ENCODE results near the gene LCE1B. TPM values are rescaled to one million over a fixed set of nuclear protein-coding genes. Genes with fewer than 3 reads are reported as not detected.

The LCE1B gene
- total RNA-seq, 1 donor from 2014 or later = not detected

- H3K27me3 ChIP-seq (ENCODE audit: control insufficient read depth, insufficient read depth, low read length) = peaks cover 2% of the 10 kb centered on the region
- TF ChIP-seq CTCF (IDR thresholded peaks at IDR 0.05; ENCODE audit: insufficient read depth, low read length, severe bottlenecking) = no peak
- H3K4me3 ChIP-seq (ENCODE audit: low read depth, low read length) = no peak overlapping the region
- no peak for FAIRE-seq
- no peaks in the 10 kb centered on the region for H3K36me3 ChIP-seq (ENCODE audit: control insufficient read depth, insufficient read depth, low read length)
- no peak for DNase-seq (ENCODE audit: low read depth)
Observed at GRCh38 chr1:152836870-152837269, 25.1 kb downstream of the LCE1B start.

- no peaks in the 10 kb centered on the region for H3K36me3 ChIP-seq (ENCODE audit: control insufficient read depth, insufficient read depth, low read length)
- peaks cover 2% of the 10 kb centered on the region for H3K27me3 ChIP-seq (ENCODE audit: control insufficient read depth, insufficient read depth, low read length)
- no peak for TF ChIP-seq CTCF (IDR thresholded peaks at IDR 0.05; ENCODE audit: insufficient read depth, low read length, severe bottlenecking)
- peak; percentile 89 for FAIRE-seq
- DNase-seq (ENCODE audit: low read depth) = peak; percentile 20
- no peak within 1 kb of the TSS for H3K4me3 ChIP-seq (ENCODE audit: low read depth, low read length)
Observed at GRCh38 chr1:152842556-152842955, 30.8 kb downstream of the LCE1B start, which contains the start of gene LCE6A. LCE6A (plus strand) TSS chr1:152842856; CDS start chr1:152843521, 665 bp downstream.

GRCh38 chr1:152855661-152856060 lies 43.9 kb downstream of the LCE1B start:
- no peak for TF ChIP-seq CTCF (IDR thresholded peaks at IDR 0.05; ENCODE audit: insufficient read depth, low read length, severe bottlenecking)
- Histone ChIP-seq H3K4me3 (ENCODE audit: low read depth, low read length) (no peak overlapping the region), H3K36me3 (ENCODE audit: control insufficient read depth, insufficient read depth, low read length) (no peaks in the 10 kb centered on the region), H3K27me3 (ENCODE audit: control insufficient read depth, insufficient read depth, low read length) (no peaks in the 10 kb centered on the region)
- FAIRE-seq (peak; percentile 64), DNase-seq (ENCODE audit: low read depth) (no peak)

GRCh38 chr1:152858062-152858461 lies 46.3 kb downstream of the LCE1B start:
- TF ChIP-seq CTCF (IDR thresholded peaks at IDR 0.05; ENCODE audit: insufficient read depth, low read length, severe bottlenecking) = no peak
- H3K4me3 ChIP-seq (ENCODE audit: low read depth, low read length) = no peak overlapping the region
- H3K36me3 ChIP-seq (ENCODE audit: control insufficient read depth, insufficient read depth, low read length) = no peaks in the 10 kb centered on the region
- FAIRE-seq = no peak
- peak; percentile 45 for DNase-seq (ENCODE audit: low read depth)
- peaks cover 2% of the 10 kb centered on the region for H3K27me3 ChIP-seq (ENCODE audit: control insufficient read depth, insufficient read depth, low read length)

- FAIRE-seq = no peak
- TF ChIP-seq CTCF (IDR thresholded peaks at IDR 0.05; ENCODE audit: insufficient read depth, low read length, severe bottlenecking) = no peak
- Histone ChIP-seq H3K36me3 (ENCODE audit: control insufficient read depth, insufficient read depth, low read length) (no peaks in the 10 kb centered on the region), H3K4me3 (ENCODE audit: low read depth, low read length) (no peak within 1 kb of the TSS), H3K27me3 (ENCODE audit: control insufficient read depth, insufficient read depth, low read length) (peaks cover 2% of the 10 kb centered on the region)
- DNase-seq (ENCODE audit: low read depth) = no peak
Observed at GRCh38 chr1:152859696-152860095, 47.9 kb downstream of the LCE1B start, which contains the start of gene LCE7A. LCE7A (plus strand) TSS chr1:152859996; CDS start chr1:152860698, 702 bp downstream.

- DNase-seq (ENCODE audit: low read depth) (no peak), FAIRE-seq (no peak)
- H3K36me3 ChIP-seq (ENCODE audit: control insufficient read depth, insufficient read depth, low read length) = no peaks in the 10 kb centered on the region
- H3K27me3 ChIP-seq (ENCODE audit: control insufficient read depth, insufficient read depth, low read length) = peaks cover 2% of the 10 kb centered on the region
- no peak overlapping the region for H3K4me3 ChIP-seq (ENCODE audit: low read depth, low read length)
- no peak for TF ChIP-seq CTCF (IDR thresholded peaks at IDR 0.05; ENCODE audit: insufficient read depth, low read length, severe bottlenecking)
Observed at GRCh38 chr1:152860129-152860528, 48.4 kb downstream of the LCE1B start.
